ENCODE results near the gene FYB1. TPM values are rescaled to one million over a fixed set of nuclear protein-coding genes. Genes with fewer than 3 reads are reported as not detected.

Gene FYB1
- total and polyA plus RNA-seq, 2 experiments from 2014 or later: 1.1 to 2.4 TPM

- Histone ChIP-seq H3K4me2 (no peak overlapping the region), H3K27ac (no peak overlapping the region), H2AFZ (no peak overlapping the region), H3K79me2 (no peaks in the 10 kb centered on the region), H3K4me3 (no peak overlapping the region), H4K20me1 (ENCODE audit: insufficient read depth, poor library complexity, severe bottlenecking) (no peaks in the 10 kb centered on the region), H3K27me3 (no peaks in the 10 kb centered on the region), H3K9me3 (ENCODE audit: low read depth) (no peaks in the 10 kb centered on the region), H3K36me3 (replicated peaks; ENCODE audit: insufficient read depth, low read depth) (no peaks in the 10 kb centered on the region), H3K4me1 (ENCODE audit: insufficient read depth) (peaks cover 4% of the 10 kb centered on the region), H3K9me2 (replicated peaks; ENCODE audit: insufficient read depth) (no peaks in the 10 kb centered on the region)
- no peak for TF ChIP-seq CTCF (IDR thresholded peaks at IDR 0.05; ENCODE audit: poor library complexity)
- TF ChIP-seq EZH2 (IDR thresholded peaks at IDR 0.05; ENCODE audit: borderline replicate concordance): no peak
- TF ChIP-seq EZH2phosphoT487 (IDR thresholded peaks at IDR 0.05; ENCODE audit: low read depth, severe bottlenecking, unreplicated experiment): no peak
- DNase-seq (ENCODE audit: low spot score): no peak
Observed at GRCh38 chr5:39099831-39100230, 119.5 kb downstream of the FYB1 start.

- no peak overlapping the region for H2AFZ ChIP-seq
- H3K4me1 ChIP-seq (ENCODE audit: insufficient read depth): peaks cover 11% of the 10 kb centered on the region
- no peaks in the 10 kb centered on the region for H3K9me3 ChIP-seq (ENCODE audit: low read depth)
- TF ChIP-seq EZH2 (IDR thresholded peaks at IDR 0.05; ENCODE audit: borderline replicate concordance) (no peak), EZH2phosphoT487 (IDR thresholded peaks at IDR 0.05; ENCODE audit: low read depth, severe bottlenecking, unreplicated experiment) (no peak), CTCF (IDR thresholded peaks at IDR 0.05; ENCODE audit: poor library complexity) (no peak)
- DNase-seq (ENCODE audit: low spot score): no peak
- H3K27me3 ChIP-seq: no peaks in the 10 kb centered on the region
- H3K36me3 ChIP-seq (replicated peaks; ENCODE audit: insufficient read depth, low read depth): no peaks in the 10 kb centered on the region
- H3K9me2 ChIP-seq (replicated peaks; ENCODE audit: insufficient read depth): no peaks in the 10 kb centered on the region
- no peaks in the 10 kb centered on the region for H3K79me2 ChIP-seq
- H4K20me1 ChIP-seq (ENCODE audit: insufficient read depth, poor library complexity, severe bottlenecking): no peaks in the 10 kb centered on the region
- H3K4me3 ChIP-seq: no peak overlapping the region
- H3K27ac ChIP-seq: peak overlapping the region; percentile 31
- H3K4me2 ChIP-seq: peak overlapping the region; percentile 45
- WGBS (ENCODE audit: low lambda C conversion rate, missing lambda C conversion rate): 72% methylated on average over 1 of the region's 1 CpG
Observed at GRCh38 chr5:39093352-39093751, 126.0 kb downstream of the FYB1 start.

GRCh38 chr5:39092581-39093351 lies 126.6 kb downstream of the FYB1 start:
- H3K36me3 ChIP-seq (replicated peaks; ENCODE audit: insufficient read depth, low read depth): no peaks in the 10 kb centered on the region
- H3K27me3 ChIP-seq: no peaks in the 10 kb centered on the region
- 35% methylated on average over 4 of the region's 4 CpGs for WGBS (ENCODE audit: low lambda C conversion rate, missing lambda C conversion rate)
- H2AFZ ChIP-seq: no peak overlapping the region
- peaks cover 11% of the 10 kb centered on the region for H3K4me1 ChIP-seq (ENCODE audit: insufficient read depth)
- H3K9me2 ChIP-seq (replicated peaks; ENCODE audit: insufficient read depth): no peaks in the 10 kb centered on the region
- H3K79me2 ChIP-seq: no peaks in the 10 kb centered on the region
- no peaks in the 10 kb centered on the region for H4K20me1 ChIP-seq (ENCODE audit: insufficient read depth, poor library complexity, severe bottlenecking)
- H3K4me3 ChIP-seq: no peak overlapping the region
- DNase-seq (ENCODE audit: low spot score): peak; percentile 21
- TF ChIP-seq EZH2phosphoT487 (IDR thresholded peaks at IDR 0.05; ENCODE audit: low read depth, severe bottlenecking, unreplicated experiment) (no peak), EZH2 (IDR thresholded peaks at IDR 0.05; ENCODE audit: borderline replicate concordance) (no peak), CTCF (IDR thresholded peaks at IDR 0.05; ENCODE audit: poor library complexity) (no peak)
- peak overlapping the region; percentile 31 for H3K27ac ChIP-seq
- H3K9me3 ChIP-seq (ENCODE audit: low read depth): no peaks in the 10 kb centered on the region
- peak overlapping the region; percentile 45 for H3K4me2 ChIP-seq
